H9 (cell line): ENCODE data around the gene TMEM131. TPM values are rescaled to one million over a fixed set of nuclear protein-coding genes. Genes with fewer than 3 reads are reported as not detected.

Experiments used
- DNase-seq: peaks from one replicate; pipeline ENCODE4 v3.0.0-alpha.2; 2017
- H2AFZ ChIP-seq: one replicate; pipeline ENCODE4 v1.6.1; 2013; ENCODE audit warnings: mild to moderate bottlenecking, low read length, control low read depth, moderate library complexity
- H2AK5ac ChIP-seq: 2 replicates; pipeline ENCODE4 v1.6.1; 2013; ENCODE audit warnings: low read length, control low read depth, mixed read lengths; ENCODE audit not compliant: insufficient read length
- H2BK120ac ChIP-seq: one replicate; pipeline ENCODE4 v1.6.1; 2013; ENCODE audit warnings: low read depth, mild to moderate bottlenecking, low read length, control low read depth, inconsistent platforms; ENCODE audit not compliant: poor library complexity, severe bottlenecking
- H2BK12ac ChIP-seq: 2 replicates; pipeline ENCODE4 v1.6.1; 2013; ENCODE audit warnings: low read length, control low read depth, mixed read lengths, low read depth; ENCODE audit not compliant: insufficient read length
- H2BK15ac ChIP-seq: 2 replicates; pipeline ENCODE4 v1.6.1; 2013; ENCODE audit warnings: low read depth, low read length, control low read depth
- H2BK20ac ChIP-seq: one replicate; pipeline ENCODE4 v1.6.1; 2013; ENCODE audit warnings: low read depth, mild to moderate bottlenecking, low read length, control low read depth, inconsistent platforms; ENCODE audit not compliant: poor library complexity, severe bottlenecking
- H2BK5ac ChIP-seq: 2 replicates; pipeline ENCODE4 v1.6.1; 2013; ENCODE audit warnings: low read length, control low read depth, mixed read lengths; ENCODE audit not compliant: insufficient read length
- H3K14ac ChIP-seq: 2 replicates; pipeline ENCODE4 v1.6.1; 2013; ENCODE audit warnings: low read length, control low read depth; ENCODE audit not compliant: insufficient read depth
- H3K18ac ChIP-seq: 2 replicates; pipeline ENCODE4 v1.6.1; 2013; ENCODE audit warnings: low read depth, mild to moderate bottlenecking, mixed read lengths, low read length, control low read depth; ENCODE audit not compliant: insufficient read length
- H3K23ac ChIP-seq: 2 replicates; pipeline ENCODE4 v1.6.1; 2013; ENCODE audit warnings: low read length, control low read depth, mixed read lengths, low read depth; ENCODE audit not compliant: insufficient read length
- H3K23me2 ChIP-seq: 2 replicates; pipeline ENCODE4 v1.6.1; 2013; ENCODE audit warnings: low read depth, mild to moderate bottlenecking, mixed read lengths, low read length, control low read depth; ENCODE audit not compliant: insufficient read length, poor library complexity, severe bottlenecking
- H3K27ac ChIP-seq: 2 replicates; pipeline ENCODE4 v1.5.1; 2013; ENCODE audit warnings: low read length, control low read depth, mixed read lengths, low read depth; ENCODE audit not compliant: insufficient read length
- H3K27me3 ChIP-seq: 2 replicates; pipeline ENCODE4 v1.6.1; 2013; ENCODE audit warnings: low read length, control low read depth, inconsistent platforms; ENCODE audit not compliant: insufficient read depth
- H3K4ac ChIP-seq: 2 replicates; pipeline ENCODE4 v1.6.1; 2013; ENCODE audit warnings: low read depth, mild to moderate bottlenecking, control low read depth, inconsistent platforms, low read length, moderate library complexity
- H3K4me1 ChIP-seq: 2 replicates; pipeline ENCODE4 v1.6.1; 2013; ENCODE audit warnings: low read length, control low read depth, inconsistent platforms; ENCODE audit not compliant: insufficient read depth
- H3K4me2 ChIP-seq: 2 replicates; pipeline ENCODE4 v1.6.1; 2013; ENCODE audit warnings: low read length, control low read depth, mixed read lengths; ENCODE audit not compliant: insufficient read length, insufficient read depth
- H3K56ac ChIP-seq: 2 replicates; pipeline ENCODE4 v1.6.1; 2013; ENCODE audit warnings: low read depth, mild to moderate bottlenecking, mixed read lengths, low read length, control low read depth; ENCODE audit not compliant: insufficient read length
- H3K79me1 ChIP-seq: 2 replicates; pipeline ENCODE4 v1.6.1; 2013; ENCODE audit warnings: low read depth, mild to moderate bottlenecking, moderate library complexity, low read length, control low read depth, inconsistent platforms; ENCODE audit not compliant: insufficient read depth, poor library complexity, severe bottlenecking
- H3K79me2 ChIP-seq: 2 replicates; pipeline ENCODE4 v1.6.1; 2013; ENCODE audit warnings: low read length, control low read depth, inconsistent platforms; ENCODE audit not compliant: insufficient read depth
- H3K9ac ChIP-seq: 2 replicates; pipeline ENCODE4 v1.6.1; 2013; ENCODE audit warnings: low read length, control low read depth, mixed read lengths; ENCODE audit not compliant: insufficient read length; ENCODE audit errors: extremely low read depth
- H3K9me3 ChIP-seq: one replicate; pipeline ENCODE4 v1.6.1; 2013; ENCODE audit warnings: low read depth, low read length, inconsistent platforms; ENCODE audit not compliant: control insufficient read depth
- H3T11ph ChIP-seq: one replicate; pipeline ENCODE4 v1.6.1; 2013; ENCODE audit warnings: mild to moderate bottlenecking, low read length, control low read depth, inconsistent platforms
- H4K20me1 ChIP-seq: one replicate; pipeline ENCODE4 v1.6.1; 2013; ENCODE audit not compliant: control insufficient read depth, insufficient read length, insufficient read depth
- H4K5ac ChIP-seq: 2 replicates; pipeline ENCODE4 v1.6.1; 2013; ENCODE audit warnings: low read depth, mild to moderate bottlenecking, mixed read lengths, low read length, control low read depth; ENCODE audit not compliant: insufficient read length
- H4K8ac ChIP-seq: replicated peaks from 2 replicates; pipeline ENCODE4 v1.6.1; 2013; ENCODE audit warnings: low read length, control low read depth, mixed read lengths, low read depth; ENCODE audit not compliant: insufficient read length
- H4K91ac ChIP-seq: 2 replicates; pipeline ENCODE4 v1.6.1; 2013; ENCODE audit warnings: low read depth, mild to moderate bottlenecking, moderate library complexity, mixed read lengths, low read length, control low read depth; ENCODE audit not compliant: insufficient read length
- H3K27ac Mint-ChIP-seq, 3 experiments: 2 replicates in 2 of 3; 3 replicates in 1 of 3; pipeline ENCODE4 v1.8.0; 2020 to 2021; ENCODE audit warnings: mixed read lengths in 3 of 3, mild to moderate bottlenecking in 1 of 3, moderate library complexity in 1 of 3
- H3K27me3 Mint-ChIP-seq: 2 replicates; pipeline ENCODE4 v1.8.0; 2021; ENCODE audit warnings: low read depth, mild to moderate bottlenecking, moderate library complexity, mixed read lengths
- H3K36me3 Mint-ChIP-seq, 3 experiments: 2 replicates in 2 of 3; 3 replicates in 1 of 3; pipeline ENCODE4 v1.8.0; 2020 to 2021; ENCODE audit warnings: low read depth in 3 of 3, mixed read lengths in 3 of 3; ENCODE audit not compliant: insufficient read depth in 1 of 3
- H3K4me1 Mint-ChIP-seq, 2 experiments: 2 replicates each; pipeline ENCODE4 v1.8.0; 2020; ENCODE audit warnings: mixed read lengths in 2 of 2
- H3K4me3 Mint-ChIP-seq, 2 experiments: 2 replicates in 1 of 2; 3 replicates in 1 of 2; pipeline ENCODE4 v1.8.0; 2020 to 2021; ENCODE audit warnings: mild to moderate bottlenecking in 2 of 2, mixed read lengths in 2 of 2, moderate library complexity in 1 of 2
- H3K9me3 Mint-ChIP-seq, 2 experiments: 2 replicates in 1 of 2; 3 replicates in 1 of 2; pipeline ENCODE4 v1.8.0; 2020; ENCODE audit warnings: mild to moderate bottlenecking in 2 of 2, mixed read lengths in 2 of 2, moderate library complexity in 1 of 2
- CTCF ChIP-seq: fragments of 200-600 bp; sonication (generic); conservative IDR thresholded peaks from 3 replicates; pipeline ENCODE4 v1.8.0; 2021; ENCODE audit warnings: antibody characterized with exemption, mild to moderate bottlenecking
- WGBS: extraction: QIAGEN DNeasy Blood & Tissue Kit; methylation state at CpG from one replicate; pipeline ENCODE4 v1.1.7; 2013; ENCODE audit warnings: missing lambda C conversion rate, low lambda C conversion rate, mixed read lengths; ENCODE audit not compliant: insufficient read length; ENCODE audit errors: extremely low coverage; 5-methylcytosine and 5-hydroxymethylcytosine counted together
- total RNA-seq: library from RNA; stranded (reverse); gene quantifications from 2 replicates; pipeline ENCODE4 v1.2.1, GENCODE V29; 2021

The TMEM131 gene
- total RNA-seq, 1 experiment from 2014 or later: 20.9 TPM

GRCh38 chr2:97741251-97741650 lies 254.5 kb downstream of the TMEM131 start:
- no peak overlapping the region for H3K4ac ChIP-seq
- H3K4me1 ChIP-seq: no peaks in the 10 kb centered on the region
- no peak overlapping the region for H4K8ac ChIP-seq
- no peak overlapping the region for H2BK12ac ChIP-seq
- H3K9me3 ChIP-seq: no peaks in the 10 kb centered on the region
- H3K27me3 Mint-ChIP-seq: peaks cover 16% of the 10 kb centered on the region
- peaks cover 0 to 2% (median 2%) of the 10 kb centered on the region in 3 experiments; a peak in 4 of 7 replicates for H3K36me3 Mint-ChIP-seq
- no peak overlapping the region for H3K56ac ChIP-seq
- H3K23me2 ChIP-seq: no peaks in the 10 kb centered on the region
- H3K27me3 ChIP-seq: no peaks in the 10 kb centered on the region
- H3K4me3 Mint-ChIP-seq: no peak overlapping the region
- no peak overlapping the region for H3K27ac Mint-ChIP-seq
- no peak overlapping the region for H2BK5ac ChIP-seq
- no peak overlapping the region for H3K23ac ChIP-seq
- no peak overlapping the region for H3K18ac ChIP-seq
- no CpG with 5 or more reads among the region's 20 CpGs for WGBS
- H3K79me2 ChIP-seq: no peaks in the 10 kb centered on the region
- no peak for TF ChIP-seq CTCF
- H3K4me2 ChIP-seq: no peak overlapping the region
- H3K79me1 ChIP-seq: no peaks in the 10 kb centered on the region
- no peak overlapping the region for H3K9ac ChIP-seq
- no peak overlapping the region for H4K5ac ChIP-seq
- H3T11ph ChIP-seq: no peak overlapping the region
- no peak for DNase-seq
- peaks cover 16 to 17% of the 10 kb centered on the region in 2 experiments for H3K4me1 Mint-ChIP-seq
- no peak overlapping the region for H2BK20ac ChIP-seq
- no peak overlapping the region for H2BK15ac ChIP-seq
- no peaks in the 10 kb centered on the region for H4K20me1 ChIP-seq
- H3K14ac ChIP-seq: no peak overlapping the region
- no peak overlapping the region for H2BK120ac ChIP-seq
- H3K27ac ChIP-seq: no peak overlapping the region
- H2AFZ ChIP-seq: no peak overlapping the region
- H2AK5ac ChIP-seq: no peak overlapping the region
- no peak overlapping the region for H4K91ac ChIP-seq
- H3K9me3 Mint-ChIP-seq: no peaks in the 10 kb centered on the region; a peak in 2 of 5 replicates
